ENCODE measurements around the gene SLC7A6. TPM values are rescaled to one million over a fixed set of nuclear protein-coding genes. Genes with fewer than 3 reads are reported as not detected.

The SLC7A6 gene
- total and polyA plus RNA-seq, 2 of the 8 experiments (the other 6 are each of a cell fraction or from before 2014, with no cell fraction given): 28.0 to 37.8 TPM

DNA sequence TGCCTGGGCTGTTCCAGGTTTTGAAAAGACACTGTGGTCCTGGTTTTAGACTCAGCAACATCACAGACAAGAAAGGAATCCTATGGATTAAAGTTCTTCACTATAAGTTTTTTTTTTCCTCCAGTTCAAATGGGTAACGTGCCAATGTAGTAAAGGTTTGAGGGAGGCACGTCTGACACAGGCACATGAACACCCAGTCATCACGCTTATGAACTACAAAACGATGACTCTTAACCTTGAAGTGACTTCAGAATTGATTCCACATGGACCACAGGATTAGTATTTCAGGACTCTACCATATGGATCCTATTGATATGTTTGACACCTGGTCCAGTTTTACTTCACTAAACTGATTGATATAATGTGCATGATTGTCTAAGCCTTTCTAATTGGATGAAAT lies 48.8 kb downstream of the SLC7A6 start:
- peaks cover 4 to 27% of the 10 kb centered on the region in 2 experiments for H3K79me2 ChIP-seq (ENCODE audit: control insufficient read depth in 1 of 2, insufficient read depth in 2 of 2, low read length in 2 of 2)
- no peak overlapping the region for H3K23ac ChIP-seq (ENCODE audit: insufficient read length)
- H3K18ac ChIP-seq (ENCODE audit: extremely low read depth, low read length): no peak overlapping the region
- H2BK5ac ChIP-seq (ENCODE audit: low read depth, low read length): no peak overlapping the region
- H3K56ac ChIP-seq (replicated peaks; ENCODE audit: insufficient read length, low read depth, low read length): no peak overlapping the region
- H3K27me3 ChIP-seq (replicated peaks in 1 of 4; ENCODE audit: control insufficient read depth in 3 of 4, extremely low read depth in 1 of 4, insufficient read depth in 3 of 4, low read length in 3 of 4): no peaks in the 10 kb centered on the region
- no peak overlapping the region for H3K4me2 ChIP-seq (ENCODE audit: insufficient read depth in 1 of 2, low read depth in 2 of 2, low read length in 2 of 2)
- no peak overlapping the region for H2BK12ac ChIP-seq (ENCODE audit: low read depth, low read length)
- H2AFZ ChIP-seq (ENCODE audit: low read length): no peak overlapping the region
- no peak overlapping the region for H3K4ac ChIP-seq (replicated peaks; ENCODE audit: insufficient read length, low read depth, low read length)
- H3K9ac ChIP-seq (replicated peaks in 1 of 4; ENCODE audit: extremely low read depth in 1 of 4, low read depth in 3 of 4, low read length in 3 of 4): no peak overlapping the region
- WGBS, 2 experiments (ENCODE audit: extremely low coverage in 1 of 2, insufficient coverage in 1 of 2, insufficient read length in 1 of 2, insufficient replicate concordance in 2 of 2, low coverage in 1 of 2, low lambda C conversion rate in 2 of 2, missing lambda C conversion rate in 1 of 2): 91% methylated on average over 4 of the region's 4 CpGs; no CpG with 5 or more reads in 1 of the 2 experiments
- CTCF ChIA-PET (ENCODE audit: partially characterized antibody): interaction anchor here (0.9 kb wide), 1 partner anchor 15 kb away, joined by 3 read pairs; no protein-coding TSS in a partner anchor
- no peak overlapping the region for H2AK5ac ChIP-seq (ENCODE audit: low read depth, low read length)
- peaks cover 9% of the 10 kb centered on the region; the same call in 1 of the 2 replicates for H3K23me2 ChIP-seq (ENCODE audit: low read depth, low read length)
- no peak overlapping the region for H2BK120ac ChIP-seq (replicated peaks; ENCODE audit: low read depth, low read length)
- no peak overlapping the region for H2BK15ac ChIP-seq (ENCODE audit: low read length)
- H2BK20ac ChIP-seq (ENCODE audit: low read length): no peak overlapping the region
- no peaks in the 10 kb centered on the region for H3K9me3 ChIP-seq (ENCODE audit: insufficient read depth in 2 of 2, low read depth in 1 of 2, low read length in 1 of 2)
- no peak overlapping the region for H3K14ac ChIP-seq (ENCODE audit: insufficient read length)
- peaks cover 3 to 6% (median 4%) of the 10 kb centered on the region in 4 experiments; a peak in 5 of 7 replicates for H3K4me1 ChIP-seq (replicated peaks in 1 of 4; ENCODE audit: control insufficient read depth in 3 of 4, insufficient read depth in 4 of 4, low read length in 3 of 4)
- H3K36me3 ChIP-seq (ENCODE audit: control insufficient read depth in 2 of 4, insufficient read depth in 4 of 4, low read length in 3 of 4): peaks cover 0 to 14% (median 5%) of the 10 kb centered on the region in 4 experiments; a peak in 3 of 8 replicates
- DNase-seq (ENCODE audit: low read depth in 1 of 2, low spot score in 2 of 2): no peak
- H4K91ac ChIP-seq (replicated peaks; ENCODE audit: insufficient read length, low read length): no peak overlapping the region
- H4K5ac ChIP-seq (ENCODE audit: insufficient read length, low read depth, low read length): no peak overlapping the region
- H3K4me3 ChIP-seq (ENCODE audit: extremely low read depth in 1 of 4, insufficient read depth in 2 of 4, low read depth in 3 of 4, low read length in 4 of 4): no peak overlapping the region
- H3K79me1 ChIP-seq (ENCODE audit: low read depth, low read length): peaks cover 5% of the 10 kb centered on the region; the same call in 1 of the 2 replicates
- no peak overlapping the region for H4K8ac ChIP-seq (ENCODE audit: extremely low read depth, insufficient read depth, low read length)
- H4K20me1 ChIP-seq (replicated peaks in 1 of 2; ENCODE audit: control insufficient read depth in 1 of 2, insufficient read depth in 2 of 2, low read length in 2 of 2): peaks cover 0 to 6% of the 10 kb centered on the region in 2 experiments
- no peak for FAIRE-seq
- POLR2A ChIA-PET (ENCODE audit: partially characterized antibody): no interaction called here
- no peak overlapping the region for H3K27ac ChIP-seq (ENCODE audit: low read depth, low read length)
- no peak for TF ChIP-seq POLR2A (IDR thresholded peaks at IDR 0.05; ENCODE audit: control extremely low read depth in 1 of 2, low read depth in 2 of 2, low read length in 2 of 2)
- no peak for TF ChIP-seq EP300 (IDR thresholded peaks at IDR 0.05; ENCODE audit: borderline replicate concordance in 1 of 2, low read depth in 2 of 2, low read length in 2 of 2)
